Astrocyte of the spinal cord (primary cell): ENCODE measurements around the gene SPART.

ENCODE experiments used
- DNase-seq: peaks from one replicate; pipeline ENCODE4 v3.0.0; 2011; ENCODE audit warnings: low read depth, low spot score
- H3K4me3 ChIP-seq: 2 replicates; pipeline ENCODE4 v1.5.1; 2011; ENCODE audit warnings: low read depth, mild to moderate bottlenecking, low read length, moderate library complexity
- CTCF ChIP-seq: IDR thresholded peaks from 2 replicates; pipeline ENCODE4 v1.5.1; 2012; ENCODE audit warnings: low read depth, mild to moderate bottlenecking, low read length, inconsistent platforms
- in situ Hi-C: cut with HindIII; loops from 2 replicates; pipeline ENCODE4 v1.10.0; 2017; ENCODE audit warnings: low sequenced_read_pairs

Gene SPART

GRCh38 chr13:36371185-36371584 is 25.0 kb upstream of the SPART start:
- no peak for TF ChIP-seq CTCF
- no peak for DNase-seq
- in situ Hi-C loops: no loop called here
- H3K4me3 ChIP-seq: no peak overlapping the region

- no peak for DNase-seq
- in situ Hi-C loops: no loop called here
- H3K4me3 ChIP-seq: no peak overlapping the region
- no peak for TF ChIP-seq CTCF
Observed at GRCh38 chr13:36370108-36370429, 23.9 kb upstream of the SPART start.

GRCh38 chr13:36369268-36370107 is 23.3 kb upstream of the SPART start:
- no peak for TF ChIP-seq CTCF
- DNase-seq: peak; percentile 78
- in situ Hi-C loops: no loop called here
- H3K4me3 ChIP-seq: no peak overlapping the region

GRCh38 chr13:36366031-36366430 is 19.8 kb upstream of the SPART start:
- in situ Hi-C loops: no loop called here
- TF ChIP-seq CTCF: no peak
- H3K4me3 ChIP-seq: no peak overlapping the region
- no peak for DNase-seq

- no peak overlapping the region for H3K4me3 ChIP-seq
- in situ Hi-C loops: no loop called here
- TF ChIP-seq CTCF: no peak
- no peak for DNase-seq
Observed at GRCh38 chr13:36363366-36363863, 17.2 kb upstream of the SPART start.

GRCh38 chr13:36362914-36363313 is 16.7 kb upstream of the SPART start:
- no peak for DNase-seq
- H3K4me3 ChIP-seq: no peak overlapping the region
- in situ Hi-C loops: no loop called here
- no peak for TF ChIP-seq CTCF

GRCh38 chr13:36362251-36362650 is 16.1 kb upstream of the SPART start:
- no peak overlapping the region for H3K4me3 ChIP-seq
- TF ChIP-seq CTCF: no peak
- peak; percentile 79 for DNase-seq
- in situ Hi-C loops: no loop called here
